HEK293 (cell line): ENCODE measurements around the gene TSTD2.

Experiments used
- CTCF ChIA-PET: fragments of 350-600 bp; formaldehyde crosslinking; extraction: SDS; loops from one replicate; lab custom pipeline; 2021; ENCODE audit warnings: antibody characterized with exemption; lab: Yijun Ruan, JAX
- POLR2A ChIA-PET: fragments of 300-600 bp; formaldehyde crosslinking; extraction: SDS; loops from one replicate; lab custom pipeline; 2020; ENCODE audit warnings: antibody characterized with exemption, inconsistent platforms; lab: Yijun Ruan, JAX
- H3K27ac ChIP-seq: fragments of 200-500 bp; sonication (Bioruptor generic); 2 replicates; pipeline ENCODE4 v1.5.1; 2014; ENCODE audit warnings: low read depth, low read length, control low read depth, inconsistent platforms; ENCODE audit errors: extremely low read depth
- H3K36me3 ChIP-seq, 2 experiments: fragments of 200-500 bp in 1 of 2; sonication (Bioruptor generic) in 1 of 2; 1 replicate in 1 of 2; 2 replicates in 1 of 2; pipeline ENCODE4 v1.5.1; 2014 to 2017; ENCODE audit warnings: inconsistent platforms in 2 of 2, low read length in 2 of 2; ENCODE audit not compliant: control insufficient read depth in 2 of 2, insufficient read depth in 1 of 2
- H3K4me1 ChIP-seq: fragments of 200-500 bp; sonication (Bioruptor generic); 2 replicates; pipeline ENCODE4 v1.5.1; 2014; ENCODE audit warnings: mild to moderate bottlenecking, low read length, inconsistent platforms; ENCODE audit not compliant: control insufficient read depth, insufficient read depth
- H3K4me3 ChIP-seq: 2 replicates; pipeline ENCODE4 v1.5.1; 2011; ENCODE audit warnings: low read depth, mild to moderate bottlenecking, control low read depth, low read length, moderate library complexity
- H3K9me3 ChIP-seq: fragments of 200-500 bp; sonication (Bioruptor generic); 2 replicates; pipeline ENCODE4 v1.5.1; 2014; ENCODE audit warnings: low read depth, low read length, inconsistent platforms; ENCODE audit not compliant: control insufficient read depth, insufficient read depth
- OVOL3 ChIP-seq: fragments of 450-650 bp; formaldehyde crosslinking; IDR thresholded peaks from 2 replicates; pipeline ENCODE4 v1.5.1; 2016; ENCODE audit warnings: missing biosample characterization, missing genetic modification characterization
- SP7 ChIP-seq: fragments of 450-650 bp; formaldehyde crosslinking; IDR thresholded peaks from 2 replicates; pipeline ENCODE4 v1.5.1; 2016; ENCODE audit warnings: missing biosample characterization, missing genetic modification characterization
- TRIM28 ChIP-seq: IDR thresholded peaks from 2 replicates; pipeline ENCODE4 v1.6.1; 2011; ENCODE audit warnings: low read length, control low read depth, borderline replicate concordance
- ZBTB8A ChIP-seq: fragments of 450-650 bp; formaldehyde crosslinking; IDR thresholded peaks from 2 replicates; pipeline ENCODE4 v1.5.1; 2016; ENCODE audit warnings: missing biosample characterization, missing genetic modification characterization
- ZFP37 ChIP-seq: fragments of 450-650 bp; formaldehyde crosslinking; IDR thresholded peaks from 2 replicates; pipeline ENCODE4 v1.5.1; 2016; ENCODE audit warnings: missing biosample characterization, missing genetic modification characterization
- ZFP69B ChIP-seq: fragments of 450-650 bp; formaldehyde crosslinking; IDR thresholded peaks from 2 replicates; pipeline ENCODE4 v1.5.1; 2016; ENCODE audit warnings: missing biosample characterization, missing genetic modification characterization
- ZNF19 ChIP-seq: fragments of 450-650 bp; formaldehyde crosslinking; IDR thresholded peaks from 2 replicates; pipeline ENCODE4; 2016; ENCODE audit warnings: missing biosample characterization, missing genetic modification characterization, low read depth
- ZNF2 ChIP-seq: fragments of 450-650 bp; formaldehyde crosslinking; IDR thresholded peaks from 2 replicates; pipeline ENCODE4 v1.5.1; 2016; ENCODE audit warnings: missing biosample characterization, missing genetic modification characterization
- ZNF24 ChIP-seq: fragments of 450-650 bp; formaldehyde crosslinking; IDR thresholded peaks from 2 replicates; pipeline ENCODE4 v1.5.1; 2016; ENCODE audit warnings: missing biosample characterization, missing genetic modification characterization
- ZNF292 ChIP-seq: fragments of 450-650 bp; formaldehyde crosslinking; IDR thresholded peaks from 2 replicates; pipeline ENCODE4 v1.5.1; 2016; ENCODE audit warnings: low read depth, missing biosample characterization, missing genetic modification characterization, borderline replicate concordance
- ZNF341 ChIP-seq: fragments of 450-650 bp; formaldehyde crosslinking; IDR thresholded peaks from 2 replicates; pipeline ENCODE4; 2016; ENCODE audit warnings: low read depth, missing biosample characterization, missing genetic modification characterization
- ZNF366 ChIP-seq: fragments of 450-650 bp; formaldehyde crosslinking; conservative IDR thresholded peaks from 2 replicates; pipeline ENCODE4 v1.5.1; 2016; ENCODE audit warnings: missing biosample characterization, missing genetic modification characterization
- ZNF510 ChIP-seq: fragments of 450-650 bp; formaldehyde crosslinking; IDR thresholded peaks from 2 replicates; pipeline ENCODE4 v1.5.1; 2018; ENCODE audit warnings: mild to moderate bottlenecking, missing genetic modification characterization, missing biosample characterization; ENCODE audit not compliant: insufficient replicate concordance
- ZNF585B ChIP-seq: fragments of 450-650 bp; formaldehyde crosslinking; IDR thresholded peaks from 2 replicates; pipeline ENCODE4 v1.5.1; 2016; ENCODE audit warnings: missing biosample characterization, missing genetic modification characterization
- ZNF654 ChIP-seq: fragments of 450-650 bp; formaldehyde crosslinking; IDR thresholded peaks from 2 replicates; pipeline ENCODE4 v1.5.1; 2016; ENCODE audit warnings: low read depth, missing biosample characterization, missing genetic modification characterization
- ZNF768 ChIP-seq: fragments of 450-650 bp; formaldehyde crosslinking; IDR thresholded peaks from 2 replicates; pipeline ENCODE4 v1.5.1; 2018; ENCODE audit warnings: missing biosample characterization, mild to moderate bottlenecking, missing genetic modification characterization
- TF ChIP-seq, protein P1 (sequence below): fragments of 450-650 bp; formaldehyde crosslinking; IDR thresholded peaks from 2 replicates; pipeline ENCODE4 v1.5.1; 2016; ENCODE audit warnings: missing biosample characterization, missing genetic modification characterization
- TF ChIP-seq, protein P2 (sequence below): fragments of 450-650 bp; formaldehyde crosslinking; IDR thresholded peaks from 2 replicates; pipeline ENCODE4 v1.5.1; 2016; ENCODE audit warnings: missing biosample characterization, missing genetic modification characterization
- TF ChIP-seq, protein P3 (sequence below): fragments of 450-650 bp; formaldehyde crosslinking; IDR thresholded peaks from 2 replicates; pipeline ENCODE4 v1.5.1; 2016; ENCODE audit warnings: missing biosample characterization, missing genetic modification characterization
- TF ChIP-seq, protein P4 (sequence below): fragments of 450-650 bp; IDR thresholded peaks from 2 replicates; pipeline ENCODE4 v1.5.1; 2018; ENCODE audit warnings: missing biosample characterization, missing genetic modification characterization
- TF ChIP-seq, protein P5 (sequence below): fragments of 450-650 bp; IDR thresholded peaks from 2 replicates; pipeline ENCODE4 v1.5.1; 2018; ENCODE audit warnings: missing biosample characterization, mild to moderate bottlenecking, missing genetic modification characterization
- TF ChIP-seq, protein P6 (sequence below): fragments of 450-650 bp; formaldehyde crosslinking; conservative IDR thresholded peaks from 2 replicates; pipeline ENCODE4 v1.5.1; 2016; ENCODE audit warnings: low read depth, missing biosample characterization, missing genetic modification characterization

The TSTD2 gene

DNA sequence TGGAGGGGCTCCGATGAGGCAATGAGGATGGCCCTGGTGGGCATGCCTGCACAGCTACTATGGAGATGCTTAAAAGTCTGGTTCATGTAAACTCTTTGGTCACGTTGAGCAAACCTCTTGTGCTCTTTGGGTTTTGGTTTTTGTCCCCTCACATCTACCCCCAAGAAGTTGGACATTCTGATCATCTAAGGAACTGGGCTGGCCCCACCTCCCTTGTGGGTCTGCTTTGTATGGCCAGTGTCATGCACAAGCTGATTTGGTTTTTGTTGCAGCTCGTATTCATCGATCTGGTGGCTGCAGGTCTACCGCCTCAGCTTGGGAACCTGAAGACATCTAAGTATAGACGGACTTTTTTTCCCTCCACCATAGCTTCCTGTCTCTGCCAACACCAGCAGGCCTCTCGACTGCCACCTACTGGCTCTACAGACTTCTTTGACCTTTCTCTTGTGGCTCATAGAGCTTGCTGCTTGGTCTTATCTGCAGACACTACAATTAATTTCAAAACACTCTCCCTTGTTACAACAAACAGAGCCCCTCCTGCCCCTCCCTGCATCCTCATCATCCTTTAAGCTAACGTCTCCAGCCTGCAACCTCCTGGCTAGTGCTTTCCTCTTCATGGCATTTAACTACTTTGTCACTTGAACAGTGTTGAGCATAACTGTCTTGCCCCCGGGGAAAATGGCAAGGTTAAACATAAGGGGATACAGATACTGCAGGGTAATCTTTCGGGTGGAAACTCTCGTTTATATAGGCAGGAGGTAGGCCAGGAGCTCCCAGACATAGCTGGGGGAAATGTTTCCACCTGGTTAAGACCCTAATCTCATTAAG is 34.5 kb downstream of the TSTD2 start:
- no peaks in the 10 kb centered on the region for H3K9me3 ChIP-seq
- ChIA-PET POLR2A (interaction anchor here (1.0 to 1.7 kb wide), 3 partner anchors 35 to 129 kb away, joined by 5 to 8 read pairs (median 8); partner anchors contain the start of genes NCBP1, TMOD1 and TSTD2), CTCF (interaction anchor here (0.5 to 5.7 kb wide), 68 partner anchors 8 to 1808 kb away, joined by 3 to 188 read pairs (median 4); partner anchors contain the start of genes TDRD7, TMOD1 and ZNF782)
- H3K4me3 ChIP-seq: no peak overlapping the region
- H3K27ac ChIP-seq: no peak overlapping the region
- peaks cover 1 to 61% of the 10 kb centered on the region in 2 experiments; a peak in 2 of 3 replicates for H3K36me3 ChIP-seq
- no peaks in the 10 kb centered on the region for H3K4me1 ChIP-seq
- TF ChIP-seq, protein P1, sequence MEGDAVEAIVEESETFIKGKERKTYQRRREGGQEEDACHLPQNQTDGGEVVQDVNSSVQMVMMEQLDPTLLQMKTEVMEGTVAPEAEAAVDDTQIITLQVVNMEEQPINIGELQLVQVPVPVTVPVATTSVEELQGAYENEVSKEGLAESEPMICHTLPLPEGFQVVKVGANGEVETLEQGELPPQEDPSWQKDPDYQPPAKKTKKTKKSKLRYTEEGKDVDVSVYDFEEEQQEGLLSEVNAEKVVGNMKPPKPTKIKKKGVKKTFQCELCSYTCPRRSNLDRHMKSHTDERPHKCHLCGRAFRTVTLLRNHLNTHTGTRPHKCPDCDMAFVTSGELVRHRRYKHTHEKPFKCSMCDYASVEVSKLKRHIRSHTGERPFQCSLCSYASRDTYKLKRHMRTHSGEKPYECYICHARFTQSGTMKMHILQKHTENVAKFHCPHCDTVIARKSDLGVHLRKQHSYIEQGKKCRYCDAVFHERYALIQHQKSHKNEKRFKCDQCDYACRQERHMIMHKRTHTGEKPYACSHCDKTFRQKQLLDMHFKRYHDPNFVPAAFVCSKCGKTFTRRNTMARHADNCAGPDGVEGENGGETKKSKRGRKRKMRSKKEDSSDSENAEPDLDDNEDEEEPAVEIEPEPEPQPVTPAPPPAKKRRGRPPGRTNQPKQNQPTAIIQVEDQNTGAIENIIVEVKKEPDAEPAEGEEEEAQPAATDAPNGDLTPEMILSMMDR (tag by site-specific recombination): peak; percentile 68; the same call in 1 of the 2 replicates
- TF ChIP-seq ZNF2 (tag by site-specific recombination): no peak
- TF ChIP-seq ZNF19 (tag by site-specific recombination): no peak
- TF ChIP-seq ZFP37 (tag by site-specific recombination): no peak
- TF ChIP-seq, protein P2, sequence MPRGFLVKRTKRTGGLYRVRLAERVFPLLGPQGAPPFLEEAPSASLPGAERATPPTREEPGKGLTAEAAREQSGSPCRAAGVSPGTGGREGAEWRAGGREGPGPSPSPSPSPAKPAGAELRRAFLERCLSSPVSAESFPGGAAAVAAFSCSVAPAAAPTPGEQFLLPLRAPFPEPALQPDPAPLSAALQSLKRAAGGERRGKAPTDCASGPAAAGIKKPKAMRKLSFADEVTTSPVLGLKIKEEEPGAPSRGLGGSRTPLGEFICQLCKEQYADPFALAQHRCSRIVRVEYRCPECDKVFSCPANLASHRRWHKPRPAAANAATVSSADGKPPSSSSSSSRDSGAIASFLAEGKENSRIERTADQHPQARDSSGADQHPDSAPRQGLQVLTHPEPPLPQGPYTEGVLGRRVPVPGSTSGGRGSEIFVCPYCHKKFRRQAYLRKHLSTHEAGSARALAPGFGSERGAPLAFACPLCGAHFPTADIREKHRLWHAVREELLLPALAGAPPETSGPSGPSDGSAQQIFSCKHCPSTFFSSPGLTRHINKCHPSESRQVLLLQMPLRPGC (tag by site-specific recombination): no peak
- TF ChIP-seq ZNF510 (tag by site-specific recombination): no peak
- TF ChIP-seq ZFP69B (tag by site-specific recombination): no peak
- TF ChIP-seq ZNF341 (tag by site-specific recombination): no peak
- TF ChIP-seq, protein P3, sequence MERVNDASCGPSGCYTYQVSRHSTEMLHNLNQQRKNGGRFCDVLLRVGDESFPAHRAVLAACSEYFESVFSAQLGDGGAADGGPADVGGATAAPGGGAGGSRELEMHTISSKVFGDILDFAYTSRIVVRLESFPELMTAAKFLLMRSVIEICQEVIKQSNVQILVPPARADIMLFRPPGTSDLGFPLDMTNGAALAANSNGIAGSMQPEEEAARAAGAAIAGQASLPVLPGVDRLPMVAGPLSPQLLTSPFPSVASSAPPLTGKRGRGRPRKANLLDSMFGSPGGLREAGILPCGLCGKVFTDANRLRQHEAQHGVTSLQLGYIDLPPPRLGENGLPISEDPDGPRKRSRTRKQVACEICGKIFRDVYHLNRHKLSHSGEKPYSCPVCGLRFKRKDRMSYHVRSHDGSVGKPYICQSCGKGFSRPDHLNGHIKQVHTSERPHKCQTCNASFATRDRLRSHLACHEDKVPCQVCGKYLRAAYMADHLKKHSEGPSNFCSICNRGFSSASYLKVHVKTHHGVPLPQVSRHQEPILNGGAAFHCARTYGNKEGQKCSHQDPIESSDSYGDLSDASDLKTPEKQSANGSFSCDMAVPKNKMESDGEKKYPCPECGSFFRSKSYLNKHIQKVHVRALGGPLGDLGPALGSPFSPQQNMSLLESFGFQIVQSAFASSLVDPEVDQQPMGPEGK: 0 out of 2 replicates have a peak, but pooled peaks have one; percentile 42
- TF ChIP-seq ZNF654: peak; percentile 76
- TF ChIP-seq, protein P4, sequence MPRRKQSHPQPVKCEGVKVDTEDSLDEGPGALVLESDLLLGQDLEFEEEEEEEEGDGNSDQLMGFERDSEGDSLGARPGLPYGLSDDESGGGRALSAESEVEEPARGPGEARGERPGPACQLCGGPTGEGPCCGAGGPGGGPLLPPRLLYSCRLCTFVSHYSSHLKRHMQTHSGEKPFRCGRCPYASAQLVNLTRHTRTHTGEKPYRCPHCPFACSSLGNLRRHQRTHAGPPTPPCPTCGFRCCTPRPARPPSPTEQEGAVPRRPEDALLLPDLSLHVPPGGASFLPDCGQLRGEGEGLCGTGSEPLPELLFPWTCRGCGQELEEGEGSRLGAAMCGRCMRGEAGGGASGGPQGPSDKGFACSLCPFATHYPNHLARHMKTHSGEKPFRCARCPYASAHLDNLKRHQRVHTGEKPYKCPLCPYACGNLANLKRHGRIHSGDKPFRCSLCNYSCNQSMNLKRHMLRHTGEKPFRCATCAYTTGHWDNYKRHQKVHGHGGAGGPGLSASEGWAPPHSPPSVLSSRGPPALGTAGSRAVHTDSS (tag by site-specific recombination): peak; percentile 48; the same call in 1 of the 2 replicates
- TF ChIP-seq ZNF366: no peak
- peak; percentile 41; the same call in 1 of the 2 replicates for TF ChIP-seq SP7 (tag by site-specific recombination)
- TF ChIP-seq, protein P5, sequence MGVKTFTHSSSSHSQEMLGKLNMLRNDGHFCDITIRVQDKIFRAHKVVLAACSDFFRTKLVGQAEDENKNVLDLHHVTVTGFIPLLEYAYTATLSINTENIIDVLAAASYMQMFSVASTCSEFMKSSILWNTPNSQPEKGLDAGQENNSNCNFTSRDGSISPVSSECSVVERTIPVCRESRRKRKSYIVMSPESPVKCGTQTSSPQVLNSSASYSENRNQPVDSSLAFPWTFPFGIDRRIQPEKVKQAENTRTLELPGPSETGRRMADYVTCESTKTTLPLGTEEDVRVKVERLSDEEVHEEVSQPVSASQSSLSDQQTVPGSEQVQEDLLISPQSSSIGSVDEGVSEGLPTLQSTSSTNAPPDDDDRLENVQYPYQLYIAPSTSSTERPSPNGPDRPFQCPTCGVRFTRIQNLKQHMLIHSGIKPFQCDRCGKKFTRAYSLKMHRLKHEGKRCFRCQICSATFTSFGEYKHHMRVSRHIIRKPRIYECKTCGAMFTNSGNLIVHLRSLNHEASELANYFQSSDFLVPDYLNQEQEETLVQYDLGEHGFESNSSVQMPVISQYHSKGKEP (tag by site-specific recombination): no peak
- no peak for TF ChIP-seq ZBTB8A (tag by site-specific recombination)
- TF ChIP-seq, protein P6, sequence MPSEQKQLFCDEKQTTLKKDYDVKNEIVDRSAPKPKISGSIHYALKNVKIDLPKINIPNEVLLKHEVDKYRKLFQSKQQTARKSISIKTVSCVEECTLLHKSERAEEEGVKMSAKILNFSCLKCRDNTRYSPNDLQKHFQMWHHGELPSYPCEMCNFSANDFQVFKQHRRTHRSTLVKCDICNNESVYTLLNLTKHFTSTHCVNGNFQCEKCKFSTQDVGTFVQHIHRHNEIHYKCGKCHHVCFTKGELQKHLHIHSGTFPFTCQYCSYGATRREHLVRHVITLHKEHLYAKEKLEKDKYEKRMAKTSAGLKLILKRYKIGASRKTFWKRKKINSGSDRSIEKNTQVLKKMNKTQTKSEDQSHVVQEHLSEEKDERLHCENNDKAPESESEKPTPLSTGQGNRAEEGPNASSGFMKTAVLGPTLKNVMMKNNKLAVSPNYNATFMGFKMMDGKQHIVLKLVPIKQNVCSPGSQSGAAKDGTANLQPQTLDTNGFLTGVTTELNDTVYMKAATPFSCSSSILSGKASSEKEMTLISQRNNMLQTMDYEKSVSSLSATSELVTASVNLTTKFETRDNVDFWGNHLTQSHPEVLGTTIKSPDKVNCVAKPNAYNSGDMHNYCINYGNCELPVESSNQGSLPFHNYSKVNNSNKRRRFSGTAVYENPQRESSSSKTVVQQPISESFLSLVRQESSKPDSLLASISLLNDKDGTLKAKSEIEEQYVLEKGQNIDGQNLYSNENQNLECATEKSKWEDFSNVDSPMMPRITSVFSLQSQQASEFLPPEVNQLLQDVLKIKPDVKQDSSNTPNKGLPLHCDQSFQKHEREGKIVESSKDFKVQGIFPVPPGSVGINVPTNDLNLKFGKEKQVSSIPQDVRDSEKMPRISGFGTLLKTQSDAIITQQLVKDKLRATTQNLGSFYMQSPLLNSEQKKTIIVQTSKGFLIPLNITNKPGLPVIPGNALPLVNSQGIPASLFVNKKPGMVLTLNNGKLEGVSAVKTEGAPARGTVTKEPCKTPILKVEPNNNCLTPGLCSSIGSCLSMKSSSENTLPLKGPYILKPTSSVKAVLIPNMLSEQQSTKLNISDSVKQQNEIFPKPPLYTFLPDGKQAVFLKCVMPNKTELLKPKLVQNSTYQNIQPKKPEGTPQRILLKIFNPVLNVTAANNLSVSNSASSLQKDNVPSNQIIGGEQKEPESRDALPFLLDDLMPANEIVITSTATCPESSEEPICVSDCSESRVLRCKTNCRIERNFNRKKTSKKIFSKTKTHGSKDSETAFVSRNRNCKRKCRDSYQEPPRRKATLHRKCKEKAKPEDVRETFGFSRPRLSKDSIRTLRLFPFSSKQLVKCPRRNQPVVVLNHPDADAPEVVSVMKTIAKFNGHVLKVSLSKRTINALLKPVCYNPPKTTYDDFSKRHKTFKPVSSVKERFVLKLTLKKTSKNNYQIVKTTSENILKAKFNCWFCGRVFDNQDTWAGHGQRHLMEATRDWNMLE (tag by site-specific recombination): no peak
- TF ChIP-seq ZNF24 (tag by site-specific recombination): no peak
- no peak for TF ChIP-seq ZNF768
- peak; percentile 31; the same call in 1 of the 2 replicates for TF ChIP-seq TRIM28
- no peak for TF ChIP-seq OVOL3
- TF ChIP-seq ZNF292 (tag by site-specific recombination): no peak
- no peak for TF ChIP-seq ZNF585B
